ENCODE results near the gene PLXNA1.
A peak's percentile ranks its signal among the peaks of the same experiment; 100 is the strongest.

Gene PLXNA1

GRCh38 chr3:126982471-126983175 lies at the start of gene PLXNA1:
TSS of gene PLXNA1 (plus strand) at chr3:126983115. CDS start at chr3:126988594, 5,479 bp downstream.
- DNase-seq (ENCODE audit: low read depth in 3 of 3): peak; percentile 72 to 83 (median 77)

- no peak for DNase-seq (ENCODE audit: low read depth in 3 of 3)
Measured at GRCh38 chr3:126934031-126934531, 48.8 kb upstream of the PLXNA1 start.

- no peak for DNase-seq (ENCODE audit: low read depth in 3 of 3)
Measured at GRCh38 chr3:126934991-126935390, 47.9 kb upstream of the PLXNA1 start.

GRCh38 chr3:126935756-126936509 lies 47.0 kb upstream of the PLXNA1 start:
- DNase-seq (ENCODE audit: low read depth in 3 of 3): no peak

GRCh38 chr3:126936853-126937425 lies 46.0 kb upstream of the PLXNA1 start:
- DNase-seq (ENCODE audit: low read depth in 3 of 3): no peak

- no peak for DNase-seq (ENCODE audit: low read depth in 3 of 3)
Measured at GRCh38 chr3:126937533-126937932, 45.4 kb upstream of the PLXNA1 start.

- DNase-seq (ENCODE audit: low read depth in 3 of 3): no peak
Measured at GRCh38 chr3:126937973-126938372, 44.9 kb upstream of the PLXNA1 start.

GRCh38 chr3:126938520-126939337 lies 44.2 kb upstream of the PLXNA1 start:
- DNase-seq (ENCODE audit: low read depth in 3 of 3): no peak

GRCh38 chr3:126939338-126939718 lies 43.6 kb upstream of the PLXNA1 start:
- DNase-seq (ENCODE audit: low read depth in 3 of 3): no peak

GRCh38 chr3:126939733-126940132 lies 43.2 kb upstream of the PLXNA1 start:
- DNase-seq (ENCODE audit: low read depth in 3 of 3): no peak

GRCh38 chr3:126941721-126942270 lies 41.1 kb upstream of the PLXNA1 start:
- DNase-seq (ENCODE audit: low read depth in 3 of 3): no peak

- no peak for DNase-seq (ENCODE audit: low read depth in 3 of 3)
Measured at GRCh38 chr3:126944089-126944965, 38.6 kb upstream of the PLXNA1 start.

GRCh38 chr3:126945171-126945721 lies 37.7 kb upstream of the PLXNA1 start:
- no peak for DNase-seq (ENCODE audit: low read depth in 3 of 3)

GRCh38 chr3:126945891-126946290 lies 37.0 kb upstream of the PLXNA1 start:
- DNase-seq (ENCODE audit: low read depth in 3 of 3): no peak

- no peak for DNase-seq (ENCODE audit: low read depth in 3 of 3)
Measured at GRCh38 chr3:126946405-126946804, 36.5 kb upstream of the PLXNA1 start.

GRCh38 chr3:126947429-126947828 lies 35.5 kb upstream of the PLXNA1 start:
- no peak for DNase-seq (ENCODE audit: low read depth in 3 of 3)

GRCh38 chr3:126948980-126949535 lies 33.9 kb upstream of the PLXNA1 start:
- DNase-seq (ENCODE audit: low read depth in 3 of 3): no peak

GRCh38 chr3:126951561-126951960 lies 31.4 kb upstream of the PLXNA1 start:
- no peak for DNase-seq (ENCODE audit: low read depth in 3 of 3)

- DNase-seq (ENCODE audit: low read depth in 3 of 3): no peak
Measured at GRCh38 chr3:126952261-126952982, 30.5 kb upstream of the PLXNA1 start.

All from stimulated activated CD4-positive, alpha-beta T cell treated with anti-CD3 and anti-CD28 coated beads, TNF-alpha, amount 100 ng/mL, for 24 hours (primary cell).